Ammon's horn (tissue), 1 donor: Measurements from ENCODE around the gene UNC5C.

ENCODE experiments used
- DNase-seq: peaks from one replicate; pipeline ENCODE4 v3.0.0-alpha.2; 2016; ENCODE audit warnings: low spot score

Gene UNC5C

GRCh38 chr4:95466791-95467190, 82.0 kb downstream of the UNC5C start:
- DNase-seq = no peak

- DNase-seq = no peak
These were observed 83.8 kb downstream of the UNC5C start for GRCh38 chr4:95465010-95465409.

- DNase-seq = peak; percentile 20
These were observed 85.9 kb downstream of the UNC5C start for GRCh38 chr4:95462921-95463320.

GRCh38 chr4:95457353-95457752, 91.4 kb downstream of the UNC5C start:
- no peak for DNase-seq

- no peak for DNase-seq
These were observed 98.5 kb downstream of the UNC5C start for GRCh38 chr4:95450294-95450693.

GRCh38 chr4:95446173-95446572, 102.6 kb downstream of the UNC5C start:
- DNase-seq = no peak

GRCh38 chr4:95445251-95445650, 103.5 kb downstream of the UNC5C start:
- DNase-seq = no peak

GRCh38 chr4:95444812-95445211, 104.0 kb downstream of the UNC5C start:
- no peak for DNase-seq

- no peak for DNase-seq
These were observed 108.9 kb downstream of the UNC5C start for GRCh38 chr4:95439896-95440295.

- DNase-seq = no peak
These were observed 109.7 kb downstream of the UNC5C start for GRCh38 chr4:95439071-95439470.

GRCh38 chr4:95432466-95432865, 116.3 kb downstream of the UNC5C start:
- DNase-seq = no peak

GRCh38 chr4:95431678-95432077, 117.1 kb downstream of the UNC5C start:
- DNase-seq = no peak

- DNase-seq = no peak
These were observed 119.4 kb downstream of the UNC5C start for GRCh38 chr4:95429416-95429815.

GRCh38 chr4:95428291-95429070, 120.3 kb downstream of the UNC5C start:
- no peak for DNase-seq

GRCh38 chr4:95426455-95426854, 122.3 kb downstream of the UNC5C start:
- no peak for DNase-seq

- DNase-seq = no peak
These were observed 126.3 kb downstream of the UNC5C start for GRCh38 chr4:95422436-95422835.

GRCh38 chr4:95421869-95422268, 126.9 kb downstream of the UNC5C start:
- no peak for DNase-seq

- no peak for DNase-seq
These were observed 131.2 kb downstream of the UNC5C start for GRCh38 chr4:95417531-95417930.

GRCh38 chr4:95415346-95415771, 133.4 kb downstream of the UNC5C start:
- no peak for DNase-seq

- DNase-seq = no peak
These were observed 137.2 kb downstream of the UNC5C start for GRCh38 chr4:95411371-95412088.

GRCh38 chr4:95410387-95410977, 138.3 kb downstream of the UNC5C start:
- DNase-seq = peak; percentile 88

GRCh38 chr4:95409750-95410149, 139.0 kb downstream of the UNC5C start:
- DNase-seq = peak; percentile 72

- no peak for DNase-seq
These were observed 139.6 kb downstream of the UNC5C start for GRCh38 chr4:95409127-95409526.
